GM06990 (cell line): Measurements from ENCODE around the gene MAP3K10.

Source experiments
- DNase-seq: peaks from one replicate; pipeline ENCODE4 v3.0.0-alpha.2; 2011; ENCODE audit not compliant: insufficient read length; ENCODE audit errors: extremely low read depth
- H3K27me3 ChIP-seq: replicated peaks from 2 replicates; pipeline ENCODE4 v1.6.0; 2011; ENCODE audit warnings: low read length; ENCODE audit not compliant: control insufficient read depth, insufficient read depth
- H3K36me3 ChIP-seq: 2 replicates; pipeline ENCODE4 v1.5.1; 2011; ENCODE audit warnings: low read length; ENCODE audit not compliant: control insufficient read depth, insufficient read depth
- H3K4me3 ChIP-seq: replicated peaks from 2 replicates; pipeline ENCODE4 v1.5.1; 2011; ENCODE audit warnings: low read depth, mild to moderate bottlenecking, control low read depth, low read length
- TF ChIP-seq, protein P1 (sequence below): IDR thresholded peaks from 2 replicates; pipeline ENCODE4 v1.5.1; 2011; ENCODE audit warnings: low read length, control low read depth, mild to moderate bottlenecking, inconsistent platforms; ENCODE audit not compliant: insufficient read depth, poor library complexity, severe bottlenecking

Gene MAP3K10

DNA sequence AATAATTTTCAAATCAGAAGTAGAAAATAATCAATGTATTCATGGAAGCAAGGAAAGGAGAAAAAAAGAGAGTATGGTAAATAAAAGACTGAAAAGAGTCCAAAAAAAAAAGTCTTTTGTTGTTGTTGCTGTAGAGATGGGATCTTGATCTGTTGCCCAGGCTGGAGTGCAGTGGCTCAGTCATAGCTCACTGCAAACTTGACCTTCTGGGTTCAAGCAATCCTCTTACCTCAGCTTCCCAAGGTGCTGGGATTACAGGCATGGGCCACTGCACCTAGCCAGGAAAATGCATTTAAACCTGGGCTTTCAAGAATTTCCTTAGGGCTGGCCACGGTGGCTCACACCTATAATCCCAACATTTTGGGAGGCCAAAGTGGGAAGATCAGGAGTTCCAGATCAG is 7.0 kb upstream of the MAP3K10 start:
- DNase-seq = no peak
- Histone ChIP-seq H3K4me3 (no peak overlapping the region), H3K36me3 (no peaks in the 10 kb centered on the region), H3K27me3 (no peaks in the 10 kb centered on the region)
- TF ChIP-seq, protein P1, sequence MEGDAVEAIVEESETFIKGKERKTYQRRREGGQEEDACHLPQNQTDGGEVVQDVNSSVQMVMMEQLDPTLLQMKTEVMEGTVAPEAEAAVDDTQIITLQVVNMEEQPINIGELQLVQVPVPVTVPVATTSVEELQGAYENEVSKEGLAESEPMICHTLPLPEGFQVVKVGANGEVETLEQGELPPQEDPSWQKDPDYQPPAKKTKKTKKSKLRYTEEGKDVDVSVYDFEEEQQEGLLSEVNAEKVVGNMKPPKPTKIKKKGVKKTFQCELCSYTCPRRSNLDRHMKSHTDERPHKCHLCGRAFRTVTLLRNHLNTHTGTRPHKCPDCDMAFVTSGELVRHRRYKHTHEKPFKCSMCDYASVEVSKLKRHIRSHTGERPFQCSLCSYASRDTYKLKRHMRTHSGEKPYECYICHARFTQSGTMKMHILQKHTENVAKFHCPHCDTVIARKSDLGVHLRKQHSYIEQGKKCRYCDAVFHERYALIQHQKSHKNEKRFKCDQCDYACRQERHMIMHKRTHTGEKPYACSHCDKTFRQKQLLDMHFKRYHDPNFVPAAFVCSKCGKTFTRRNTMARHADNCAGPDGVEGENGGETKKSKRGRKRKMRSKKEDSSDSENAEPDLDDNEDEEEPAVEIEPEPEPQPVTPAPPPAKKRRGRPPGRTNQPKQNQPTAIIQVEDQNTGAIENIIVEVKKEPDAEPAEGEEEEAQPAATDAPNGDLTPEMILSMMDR = no peak

DNA sequence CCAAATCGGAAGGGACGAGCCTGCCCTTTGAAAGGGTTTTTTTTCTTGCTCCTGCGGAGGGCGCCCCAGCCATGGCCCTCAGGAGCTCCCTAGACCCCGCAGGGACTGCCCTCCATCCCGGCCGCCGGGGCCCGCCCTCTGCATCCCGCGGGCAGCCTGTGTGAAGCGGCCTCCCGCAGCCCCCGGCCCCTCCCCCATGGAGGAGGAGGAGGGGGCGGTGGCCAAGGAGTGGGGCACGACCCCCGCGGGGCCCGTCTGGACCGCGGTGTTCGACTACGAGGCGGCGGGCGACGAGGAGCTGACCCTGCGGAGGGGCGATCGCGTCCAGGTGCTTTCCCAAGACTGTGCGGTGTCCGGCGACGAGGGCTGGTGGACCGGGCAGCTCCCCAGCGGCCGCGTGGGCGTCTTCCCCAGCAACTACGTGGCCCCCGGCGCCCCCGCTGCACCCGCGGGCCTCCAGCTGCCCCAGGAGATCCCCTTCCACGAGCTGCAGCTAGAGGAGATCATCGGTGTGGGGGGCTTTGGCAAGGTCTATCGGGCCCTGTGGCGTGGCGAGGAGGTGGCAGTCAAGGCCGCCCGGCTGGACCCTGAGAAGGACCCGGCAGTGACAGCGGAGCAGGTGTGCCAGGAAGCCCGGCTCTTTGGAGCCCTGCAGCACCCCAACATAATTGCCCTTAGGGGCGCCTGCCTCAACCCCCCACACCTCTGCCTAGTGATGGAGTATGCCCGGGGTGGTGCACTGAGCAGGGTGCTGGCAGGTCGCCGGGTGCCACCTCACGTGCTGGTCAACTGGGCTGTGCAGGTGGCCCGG is 815 bp downstream of the MAP3K10 start:
- Histone ChIP-seq H3K4me3 (peak overlapping the region; percentile 85), H3K27me3 (no peaks in the 10 kb centered on the region), H3K36me3 (peaks cover under 1% of the 10 kb centered on the region; the same call in 1 of the 2 replicates)
- TF ChIP-seq, protein P1 = peak; percentile 25
- DNase-seq = no peak

DNA sequence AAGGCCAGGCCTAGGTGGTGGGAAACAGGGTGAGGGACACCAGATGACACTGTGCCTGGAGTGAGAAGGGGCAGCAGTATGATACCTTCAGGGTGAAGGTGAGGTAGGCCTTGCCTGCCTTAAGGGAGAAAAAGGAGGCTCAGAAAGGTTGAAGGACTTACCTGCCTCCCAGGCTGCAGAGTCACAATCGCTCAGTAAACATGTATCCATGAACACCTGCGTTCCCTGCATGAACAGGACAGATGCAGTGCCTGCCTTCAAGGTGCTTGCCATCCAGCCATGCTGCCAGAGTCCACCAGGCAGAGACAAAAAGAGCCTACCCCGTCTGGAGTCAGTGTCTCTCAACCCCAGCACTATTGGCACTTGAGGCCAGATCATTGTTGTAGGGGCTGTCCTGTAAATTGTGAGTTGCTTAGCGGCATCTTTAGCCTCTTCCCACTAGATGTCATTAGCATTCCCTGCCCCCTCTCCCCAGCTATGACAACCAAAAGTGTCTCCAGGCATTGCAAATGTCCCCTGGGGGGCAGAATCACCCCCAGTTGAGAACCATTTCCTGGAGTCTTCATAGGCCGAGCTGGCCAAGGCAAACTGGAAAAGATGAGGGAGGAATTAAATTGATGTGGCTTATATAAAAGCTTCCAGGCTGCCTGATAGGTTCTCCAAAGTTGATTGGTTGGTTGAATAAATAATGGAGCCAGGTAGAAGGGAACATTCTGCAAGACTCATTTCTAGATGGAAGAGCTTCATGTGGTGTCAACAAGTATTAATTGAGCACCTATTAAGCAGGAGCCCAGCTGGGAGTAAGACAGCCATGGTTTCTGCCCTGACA is 1.7 kb downstream of the MAP3K10 start:
- no peaks in the 10 kb centered on the region for H3K27me3 ChIP-seq
- TF ChIP-seq, protein P1 = no peak
- peak overlapping the region; percentile 85 for H3K4me3 ChIP-seq
- DNase-seq = no peak
- H3K36me3 ChIP-seq = peaks cover 2% of the 10 kb centered on the region; the same call in 1 of the 2 replicates

DNA sequence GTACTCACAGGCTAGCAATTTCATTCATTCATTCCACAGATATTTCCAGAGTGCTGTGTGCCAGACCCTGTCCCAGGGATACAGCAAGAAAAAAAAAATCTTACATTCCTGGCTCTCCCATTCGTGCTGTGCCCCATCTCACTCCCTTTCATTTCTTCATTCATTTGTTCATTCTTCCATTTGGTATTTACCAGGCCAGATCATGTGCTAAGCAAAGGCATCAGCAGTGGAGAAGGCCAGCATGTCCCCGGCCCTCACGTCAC is 2.3 kb downstream of the MAP3K10 start:
- H3K27me3 ChIP-seq = no peaks in the 10 kb centered on the region
- no peak for DNase-seq
- TF ChIP-seq, protein P1 = no peak
- H3K36me3 ChIP-seq = peaks cover 2% of the 10 kb centered on the region
- no peak overlapping the region for H3K4me3 ChIP-seq

DNA sequence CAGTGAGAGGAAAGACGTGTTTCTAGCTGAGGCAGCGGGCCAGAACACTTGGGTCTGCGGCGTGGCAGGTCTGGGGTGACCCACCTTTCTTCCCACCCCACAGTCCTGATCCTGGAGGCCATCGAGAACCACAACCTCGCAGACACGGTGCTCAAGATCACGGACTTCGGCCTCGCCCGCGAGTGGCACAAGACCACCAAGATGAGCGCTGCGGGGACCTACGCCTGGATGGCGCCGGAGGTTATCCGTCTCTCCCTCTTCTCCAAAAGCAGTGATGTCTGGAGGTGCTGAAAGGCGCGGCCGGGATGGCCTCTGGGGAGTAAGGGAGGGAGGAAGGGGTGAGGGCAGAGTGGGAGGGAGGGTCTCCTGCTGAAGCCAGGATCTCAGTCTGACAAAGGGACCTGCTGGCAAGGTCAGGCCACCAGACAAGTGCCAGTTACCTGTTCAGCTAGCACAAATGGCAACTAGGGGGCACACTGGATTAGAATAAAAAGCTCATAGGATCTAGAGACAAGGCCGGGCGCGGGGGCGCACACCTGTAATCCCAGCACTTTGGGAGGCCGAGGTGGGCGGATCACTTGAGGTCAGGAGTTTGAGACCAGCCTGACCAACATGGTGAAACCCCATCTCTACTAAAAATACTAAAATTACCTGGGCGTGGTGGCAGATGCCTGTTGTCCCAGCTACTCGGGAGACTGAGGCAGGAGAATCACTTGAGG is 7.2 kb downstream of the MAP3K10 start:
- peaks cover 4% of the 10 kb centered on the region for H3K36me3 ChIP-seq
- no peak for DNase-seq
- no peaks in the 10 kb centered on the region for H3K27me3 ChIP-seq
- TF ChIP-seq, protein P1 = no peak
- H3K4me3 ChIP-seq = no peak overlapping the region
